Measurements from ENCODE around the gene POLD1.
"Not testable (repeated sequence)": the region's sequence is repeated elsewhere in the genome, so short reads cannot be mapped to it uniquely, and the experiment has no call there.

POLD1 gene

GRCh38 chr19:50365434-50366306, 18.5 kb upstream of the POLD1 start, which contains the start of gene NAPSA:
NAPSA (minus strand) TSS chr19:50365639; CDS start chr19:50365621, 18 bp downstream.
- no peak for DNase-seq

DNA sequence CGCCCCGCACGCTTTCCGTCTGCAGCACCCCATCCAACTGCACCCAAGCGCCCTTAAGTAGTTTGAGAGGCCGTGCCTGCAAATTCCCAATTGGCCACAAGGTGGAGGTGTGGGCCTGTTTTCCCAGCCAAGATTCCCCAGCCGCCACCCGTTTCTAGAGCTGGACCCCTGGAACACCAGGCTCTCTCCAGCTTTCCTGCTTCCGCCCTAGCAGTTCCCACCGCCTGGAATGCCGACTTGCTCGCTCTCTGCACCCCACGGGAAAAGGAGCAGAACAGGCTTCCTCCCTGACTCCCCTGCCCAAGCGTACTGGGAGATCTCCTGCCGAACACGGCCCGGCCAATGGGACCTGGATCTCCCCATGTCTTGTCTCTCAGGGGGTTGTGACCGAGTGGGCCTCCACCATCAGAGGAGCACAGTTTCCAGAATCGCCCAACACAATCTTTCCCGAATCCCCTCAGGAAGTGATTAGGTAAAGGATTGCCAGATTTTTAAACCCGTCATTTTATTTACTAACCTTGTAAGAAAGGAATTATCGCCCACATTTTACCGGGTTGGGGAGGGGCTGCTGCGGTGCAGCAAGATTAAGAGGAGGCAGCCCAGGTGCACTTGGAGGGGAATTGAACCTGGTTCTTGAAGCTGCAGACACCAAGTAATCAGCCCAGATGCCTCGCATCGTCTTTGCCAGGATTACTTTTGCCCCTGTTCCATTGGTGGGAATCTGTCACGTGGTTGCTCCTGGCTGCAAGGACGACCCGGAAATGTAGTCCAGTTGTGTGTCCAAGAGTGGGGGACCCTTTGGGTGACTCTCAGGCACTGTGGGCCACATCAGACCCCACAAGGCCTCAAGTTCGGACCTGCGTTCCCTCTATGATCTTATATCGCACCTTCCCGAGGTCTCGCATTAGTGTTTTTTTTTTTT, 15.2 kb upstream of the POLD1 start:
- peak; percentile 69 to 90 (median 84) for DNase-seq

DNA sequence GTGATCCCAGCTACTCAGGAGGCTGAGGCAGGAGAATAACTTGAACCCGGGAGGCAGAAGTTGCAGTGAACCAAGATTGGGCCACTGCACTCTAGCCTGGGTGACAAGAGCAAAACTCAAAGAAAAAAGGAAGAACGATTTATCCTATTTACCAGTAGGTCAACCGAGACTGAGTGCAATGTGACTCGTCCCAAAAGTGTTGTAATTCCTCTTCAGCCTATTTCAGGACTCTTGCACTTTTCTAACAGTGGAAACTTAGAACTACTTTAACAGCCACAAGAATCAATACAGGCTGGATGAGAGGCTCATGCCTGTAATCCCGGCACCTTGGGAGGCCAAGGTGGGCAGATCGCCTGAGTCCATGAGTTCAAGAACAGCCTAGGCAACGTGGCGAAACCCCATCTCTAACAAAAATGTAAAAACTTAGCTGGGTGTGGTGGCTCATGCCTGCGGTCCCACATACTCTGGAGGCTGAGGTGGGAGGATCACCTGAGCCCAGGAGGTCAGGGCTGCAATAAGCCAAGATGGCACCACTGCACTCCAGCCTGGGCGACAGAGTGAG, 12.2 kb upstream of the POLD1 start:
- no peak for DNase-seq

GRCh38 chr19:50376166-50377050, 7.7 kb upstream of the POLD1 start, which contains the start of gene NR1H2:
NR1H2 (plus strand) TSS chr19:50376457; CDS start chr19:50377606, 1,149 bp downstream.
- DNase-seq, result peak; percentile 91 to 99 (median 97)

DNA sequence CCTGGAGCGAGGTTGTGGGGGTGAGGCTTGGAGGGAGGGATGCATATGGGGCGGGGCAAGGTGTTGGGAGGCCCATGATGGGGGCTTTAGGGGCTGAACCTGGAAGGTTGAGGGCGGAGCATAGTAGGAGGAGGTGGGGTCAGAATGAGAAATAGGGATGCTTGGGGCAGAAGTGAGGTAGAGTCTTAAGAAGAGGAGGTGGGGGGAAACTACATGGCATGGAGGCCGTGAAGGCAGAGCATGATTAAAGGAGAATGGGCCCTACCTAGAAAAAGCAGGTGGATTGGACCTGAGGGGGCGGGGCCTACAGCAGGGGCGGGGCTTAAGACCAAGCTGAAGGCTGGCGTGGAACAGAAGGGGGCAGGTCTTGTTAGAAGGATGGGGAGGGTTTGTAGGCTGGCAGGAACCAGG, 7.1 kb upstream of the POLD1 start:
- DNase-seq, result peak; percentile 58 to 83 (median 65)

GRCh38 chr19:50377517-50377916, 6.6 kb upstream of the POLD1 start:
- DNase-seq, result no peak

DNA sequence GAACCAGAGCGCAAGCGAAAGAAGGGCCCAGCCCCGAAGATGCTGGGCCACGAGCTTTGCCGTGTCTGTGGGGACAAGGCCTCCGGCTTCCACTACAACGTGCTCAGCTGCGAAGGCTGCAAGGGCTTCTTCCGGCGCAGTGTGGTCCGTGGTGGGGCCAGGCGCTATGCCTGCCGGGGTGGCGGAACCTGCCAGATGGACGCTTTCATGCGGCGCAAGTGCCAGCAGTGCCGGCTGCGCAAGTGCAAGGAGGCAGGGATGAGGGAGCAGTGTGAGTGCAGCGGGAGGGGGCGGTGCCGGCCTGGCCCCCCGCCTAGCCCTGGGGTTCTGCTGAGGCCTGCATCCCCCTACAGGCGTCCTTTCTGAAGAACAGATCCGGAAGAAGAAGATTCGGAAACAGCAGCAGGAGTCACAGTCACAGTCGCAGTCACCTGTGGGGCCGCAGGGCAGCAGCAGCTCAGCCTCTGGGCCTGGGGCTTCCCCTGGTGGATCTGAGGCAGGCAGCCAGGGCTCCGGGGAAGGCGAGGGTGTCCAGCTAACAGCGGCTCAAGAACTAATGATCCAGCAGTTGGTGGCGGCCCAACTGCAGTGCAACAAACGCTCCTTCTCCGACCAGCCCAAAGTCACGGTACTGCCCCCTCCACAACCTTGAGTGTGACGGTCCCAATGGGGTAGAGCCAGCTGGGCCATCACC, 5.8 kb upstream of the POLD1 start:
- no peak for DNase-seq

DNA sequence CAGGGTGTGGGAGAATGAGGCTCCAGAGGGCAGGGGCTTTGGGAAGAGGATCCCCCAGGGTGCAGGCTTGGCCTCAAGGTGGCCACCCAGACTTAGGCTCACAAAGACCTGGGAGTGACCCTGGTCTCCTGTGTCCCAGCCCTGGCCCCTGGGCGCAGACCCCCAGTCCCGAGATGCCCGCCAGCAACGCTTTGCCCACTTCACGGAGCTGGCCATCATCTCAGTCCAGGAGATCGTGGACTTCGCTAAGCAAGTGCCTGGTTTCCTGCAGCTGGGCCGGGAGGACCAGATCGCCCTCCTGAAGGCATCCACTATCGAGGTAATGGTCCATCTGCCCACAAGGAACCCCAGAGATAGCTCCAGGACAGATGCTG, 5.3 kb upstream of the POLD1 start:
- DNase-seq, result no peak

DNA sequence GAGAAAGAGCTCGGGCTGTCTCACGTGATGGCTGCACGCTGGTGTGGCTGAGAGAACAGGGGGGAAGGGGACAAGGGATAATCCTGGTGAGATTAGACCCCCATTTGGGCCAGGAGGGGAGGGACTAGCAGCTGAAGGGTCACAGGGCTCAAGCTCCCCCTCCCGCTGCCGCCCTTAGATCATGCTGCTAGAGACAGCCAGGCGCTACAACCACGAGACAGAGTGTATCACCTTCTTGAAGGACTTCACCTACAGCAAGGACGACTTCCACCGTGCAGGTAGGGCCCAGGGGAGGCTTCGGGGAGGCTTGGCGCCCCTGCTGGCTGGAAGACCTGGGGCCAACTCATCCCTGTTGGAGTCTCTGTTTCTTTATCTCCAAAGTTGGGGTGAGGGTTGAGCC, 4.5 kb upstream of the POLD1 start:
- DNase-seq, result no peak

DNA sequence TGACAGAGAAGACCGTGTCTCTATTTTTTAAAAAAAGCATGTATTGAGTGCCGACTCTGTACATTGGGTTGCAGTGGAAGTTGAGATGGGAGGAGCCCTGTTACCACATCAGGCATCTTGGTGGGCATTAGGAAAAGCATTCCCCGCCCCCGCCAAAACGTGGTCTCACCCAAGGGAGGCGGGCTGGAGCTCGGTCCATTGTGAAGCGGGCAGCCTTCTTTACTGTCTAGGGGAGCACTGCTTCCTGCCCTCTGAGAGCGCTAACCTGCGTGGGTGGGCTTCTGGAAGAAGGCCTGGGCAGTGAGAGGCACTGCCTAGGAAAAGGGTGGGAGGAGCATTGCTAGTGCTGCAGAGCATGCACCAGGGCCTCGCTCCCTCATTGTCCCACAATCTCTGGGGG, 4.0 kb upstream of the POLD1 start:
- no peak for DNase-seq

- no peak for DNase-seq
Measured at GRCh38 chr19:50380751-50381151, 3.4 kb upstream of the POLD1 start.

- DNase-seq, result no peak
Measured at GRCh38 chr19:50381881-50382729, 2.0 kb upstream of the POLD1 start.

DNA sequence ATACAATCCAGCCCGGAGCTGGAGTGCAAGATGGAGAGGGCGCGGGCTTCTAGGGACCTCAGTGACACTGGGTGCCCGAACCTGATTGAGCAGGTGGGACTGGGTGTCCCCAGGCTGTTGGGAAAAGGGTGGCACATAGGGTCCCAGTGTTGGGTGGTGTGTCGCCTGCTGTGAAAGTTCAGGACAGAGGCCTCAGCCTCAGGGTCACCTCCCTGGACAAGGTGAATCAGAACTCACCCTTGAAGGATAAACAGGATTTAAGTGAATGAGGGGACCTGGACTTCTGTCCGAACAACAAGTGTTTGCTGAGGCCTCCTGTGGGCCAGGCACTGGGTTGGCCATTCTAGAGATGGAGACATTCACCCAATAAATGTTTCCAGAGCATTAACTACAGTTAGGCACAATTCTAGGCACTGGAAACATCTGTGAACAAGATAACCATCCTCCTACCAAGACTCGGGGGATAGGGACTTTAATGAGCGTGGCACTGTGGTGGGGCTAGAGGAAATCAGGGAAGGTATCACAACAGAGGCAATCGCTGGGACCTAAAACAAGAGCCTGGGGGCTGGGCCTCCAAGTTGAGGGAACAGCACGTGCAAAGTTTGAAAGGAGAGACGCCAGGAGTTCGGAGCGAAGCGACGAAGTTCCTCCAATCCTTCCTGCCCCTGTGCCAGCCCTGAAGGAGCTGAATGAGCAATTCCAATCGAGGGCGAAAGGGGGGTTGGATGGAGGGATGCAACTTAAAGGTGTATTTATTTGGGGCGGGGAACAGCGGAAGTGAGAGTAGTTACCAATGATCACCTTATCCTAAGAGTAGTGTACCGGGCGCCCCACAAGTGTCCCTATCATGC, 921 bp upstream of the POLD1 start:
- no peak for DNase-seq

DNA sequence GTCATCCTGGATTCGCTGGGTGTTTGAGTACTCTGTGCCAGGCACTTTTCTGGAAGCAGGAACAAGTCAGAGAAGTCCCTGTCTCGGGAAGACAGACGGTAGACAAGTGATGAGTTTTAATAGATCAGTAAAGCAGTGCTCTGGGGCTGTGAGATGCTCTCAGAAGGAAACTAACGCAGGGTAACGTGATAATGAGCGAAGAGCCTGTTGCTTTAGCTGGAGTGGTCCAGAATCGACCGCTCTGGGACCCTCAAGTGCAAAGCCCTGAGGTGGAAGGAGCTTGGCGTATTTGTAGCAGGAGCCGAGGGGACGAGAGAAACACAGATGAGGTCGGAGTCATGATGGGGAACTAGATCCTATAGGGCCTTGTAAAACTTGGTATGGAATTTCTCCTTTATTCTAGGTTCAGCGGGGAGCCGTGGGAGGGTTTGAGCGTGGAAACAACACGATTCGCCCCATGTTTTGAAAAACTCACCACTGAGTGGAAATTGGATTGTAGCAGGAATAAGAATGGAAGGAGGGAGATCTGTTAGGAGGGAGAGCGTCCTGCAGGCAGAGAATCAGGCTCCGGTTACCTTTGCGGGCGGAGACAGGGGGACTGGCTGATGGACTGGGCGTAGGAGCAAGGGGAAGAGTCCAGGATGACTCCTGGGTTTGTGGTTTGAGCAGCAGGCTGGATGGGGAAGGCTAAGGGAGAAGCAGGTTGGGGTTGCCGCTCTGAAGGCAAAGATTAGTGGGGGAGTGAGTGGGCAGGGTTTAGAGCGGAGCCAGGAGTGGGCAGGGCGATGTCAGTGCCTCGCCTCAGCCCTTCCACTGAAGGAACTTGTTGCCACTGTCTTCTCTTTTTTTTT, 763 bp downstream of the POLD1 start:
- DNase-seq, result no peak

GRCh38 chr19:50387176-50387867, 3.2 kb downstream of the POLD1 start:
- no peak for DNase-seq

GRCh38 chr19:50387868-50388245, 3.7 kb downstream of the POLD1 start:
- no peak for DNase-seq

GRCh38 chr19:50390295-50390694, 6.1 kb downstream of the POLD1 start:
- not testable (repeated sequence) for DNase-seq

- not testable (repeated sequence) for DNase-seq
Measured at GRCh38 chr19:50390952-50391351, 6.8 kb downstream of the POLD1 start.
